22Rv1 (cell line): ENCODE measurements around the gene USP17L10.
"Not testable (repeated sequence)": the region's sequence is repeated elsewhere in the genome, so short reads cannot be mapped to it uniquely, and the experiment has no call there.

Experiments
- CTCF ChIP-seq: fragments of 450-650 bp; IDR thresholded peaks from 2 replicates; pipeline ENCODE4 v1.5.1; 2017; ENCODE audit warnings: mild to moderate bottlenecking
- ZFX ChIP-seq: fragments of 450-650 bp; IDR thresholded peaks from 2 replicates; pipeline ENCODE4 v1.6.1; 2017; ENCODE audit warnings: antibody characterized with exemption, borderline replicate concordance

GRCh38 chr4:9214701-9215100, 4.2 kb downstream of the USP17L10 start:
- TF ChIP-seq CTCF, ZFX: not testable (repeated sequence)
